ENCODE results near the gene ARHGAP35. TPM values are rescaled to one million over a fixed set of nuclear protein-coding genes. Genes with fewer than 3 reads are reported as not detected.
A peak's percentile ranks its signal among the peaks of the same experiment; 100 is the strongest.

Gene ARHGAP35
- total and polyA plus RNA-seq, 2 experiments from 2014 or later, result 13.6 to 57.7 TPM

GRCh38 chr19:46859637-46860124 is 1.1 kb upstream of the ARHGAP35 start:
- Mint-ChIP-seq H3K4me3 (peak overlapping the region; percentile 77), H3K4me1 (peaks cover 19% of the 10 kb centered on the region), H3K36me3 (ENCODE audit: low read depth) (no peaks in the 10 kb centered on the region), H3K9me3 (no peaks in the 10 kb centered on the region; the same call in 1 of the 3 replicates), H3K27me3 (ENCODE audit: insufficient read depth, low read depth, poor library complexity) (peaks cover 15% of the 10 kb centered on the region), H3K27ac (peak overlapping the region; percentile 96)
- DNase-seq (ENCODE audit: low spot score) (no peak), ATAC-seq (peak; percentile 3)
- peak overlapping the region; percentile 96 for H3K27ac ChIP-seq (ENCODE audit: low read depth)
- no peaks in the 10 kb centered on the region for H3K9me2 ChIP-seq (ENCODE audit: insufficient read depth)
- H3K27me3 ChIP-seq (ENCODE audit: insufficient read depth), result peaks cover 6% of the 10 kb centered on the region; the same call in 1 of the 2 replicates
- H3K36me3 ChIP-seq (ENCODE audit: insufficient read depth), result no peaks in the 10 kb centered on the region
- H3K4me2 ChIP-seq, result peak overlapping the region; percentile 75
- H3K4me1 ChIP-seq (ENCODE audit: insufficient read depth), result peaks cover 34% of the 10 kb centered on the region
- H2AFZ ChIP-seq, result no peak overlapping the region; the same call in 1 of the 2 replicates
- H3F3A ChIP-seq (replicated peaks; ENCODE audit: low read depth), result peaks cover 36% of the 10 kb centered on the region
- no peak for TF ChIP-seq ZNF462 (CRISPR knock-in tag; IDR thresholded peaks at IDR 0.05)
- TF ChIP-seq ETS1 (IDR thresholded peaks at IDR 0.05), result no peak
- TF ChIP-seq ZNF331 (CRISPR knock-in tag; IDR thresholded peaks at IDR 0.05; ENCODE audit: low read depth), result no peak
- TF ChIP-seq STAT1 (IDR thresholded peaks at IDR 0.05; ENCODE audit: unreplicated experiment), result no peak
- no peak for TF ChIP-seq CREB1 (CRISPR knock-in tag; IDR thresholded peaks at IDR 0.05; ENCODE audit: low read depth)
- TF ChIP-seq JUNB (IDR thresholded peaks at IDR 0.05; ENCODE audit: unreplicated experiment), result no peak
- peak; percentile 69 for TF ChIP-seq POLR2AphosphoS5 (IDR thresholded peaks at IDR 0.05; ENCODE audit: low read depth)
- no peak for TF ChIP-seq CTCF (conservative IDR thresholded peaks at IDR 0.05; ENCODE audit: low read depth in 2 of 2)
- TF ChIP-seq NANOG (IDR thresholded peaks at IDR 0.05; ENCODE audit: borderline replicate concordance), result no peak
- H4K20me1 ChIP-seq (replicated peaks; ENCODE audit: insufficient read depth), result peaks cover 16% of the 10 kb centered on the region
- H3K79me2 ChIP-seq (replicated peaks; ENCODE audit: insufficient read depth), result peaks cover 50% of the 10 kb centered on the region
- peak overlapping the region; percentile 95 for H3K4me3 ChIP-seq
